A549 (cell line): Measurements from ENCODE around the gene CFB.

ENCODE experiments used
- BHLHE40 ChIP-seq: IDR thresholded peaks from 2 replicates; pipeline ENCODE4 v1.6.1; 2012; ENCODE audit warnings: low read depth, low read length, inconsistent platforms
- CEBPB ChIP-seq, 2 experiments: fragments of >200 bp in 1 of 2; sonication (Bioruptor Twin) in 1 of 2; formaldehyde crosslinking in 1 of 2; IDR thresholded peaks; 2 replicates each; pipeline ENCODE4 v1.6.1; 2012 to 2016
- JUNB ChIP-seq: fragments of >200 bp; sonication (Bioruptor Twin); formaldehyde crosslinking; IDR thresholded peaks from 2 replicates; pipeline ENCODE4 v1.6.1; 2016
- POLR2A ChIP-seq: IDR thresholded peaks from 2 replicates; pipeline ENCODE4 v1.6.1; 2012; ENCODE audit warnings: mild to moderate bottlenecking, low read length
- SMC3 ChIP-seq: fragments of >200 bp; sonication (Bioruptor Twin); formaldehyde crosslinking; IDR thresholded peaks from 3 replicates; pipeline ENCODE4 v1.6.1; 2018; ENCODE audit warnings: inconsistent platforms
- TF ChIP-seq, protein P1 (sequence below): fragments of >200 bp; sonication (Bioruptor Twin); formaldehyde crosslinking; IDR thresholded peaks from 3 replicates; pipeline ENCODE4 v1.5.1; 2016
- TF ChIP-seq, protein P2 (sequence below): IDR thresholded peaks from 2 replicates; pipeline ENCODE4 v1.6.1; 2012

DNA sequence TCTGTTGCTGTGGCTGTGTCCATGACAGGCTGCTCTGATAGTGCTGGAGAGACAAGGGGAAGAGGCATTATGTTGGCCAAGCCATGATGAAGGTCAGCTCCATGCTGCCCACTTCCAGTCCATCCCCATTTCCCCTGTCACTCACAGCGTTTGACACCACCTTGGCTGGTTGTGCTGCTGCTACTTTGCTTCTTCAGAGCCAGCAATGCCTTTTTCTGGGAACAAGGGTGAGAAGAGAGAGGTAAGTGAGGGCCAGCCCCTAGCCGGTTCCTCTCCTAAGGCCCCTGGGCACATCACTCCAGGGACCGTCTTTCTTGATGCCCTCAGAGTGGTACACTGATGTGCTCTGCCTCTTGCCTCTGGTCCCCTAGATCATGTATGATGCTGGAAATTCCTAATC, 10.9 kb downstream of the CFB start:
- TF ChIP-seq POLR2A (no peak), JUNB (no peak), CEBPB (IDR thresholded peaks at IDR 0.05) (no peak), BHLHE40 (no peak), SMC3 (no peak)
- TF ChIP-seq, protein P1, sequence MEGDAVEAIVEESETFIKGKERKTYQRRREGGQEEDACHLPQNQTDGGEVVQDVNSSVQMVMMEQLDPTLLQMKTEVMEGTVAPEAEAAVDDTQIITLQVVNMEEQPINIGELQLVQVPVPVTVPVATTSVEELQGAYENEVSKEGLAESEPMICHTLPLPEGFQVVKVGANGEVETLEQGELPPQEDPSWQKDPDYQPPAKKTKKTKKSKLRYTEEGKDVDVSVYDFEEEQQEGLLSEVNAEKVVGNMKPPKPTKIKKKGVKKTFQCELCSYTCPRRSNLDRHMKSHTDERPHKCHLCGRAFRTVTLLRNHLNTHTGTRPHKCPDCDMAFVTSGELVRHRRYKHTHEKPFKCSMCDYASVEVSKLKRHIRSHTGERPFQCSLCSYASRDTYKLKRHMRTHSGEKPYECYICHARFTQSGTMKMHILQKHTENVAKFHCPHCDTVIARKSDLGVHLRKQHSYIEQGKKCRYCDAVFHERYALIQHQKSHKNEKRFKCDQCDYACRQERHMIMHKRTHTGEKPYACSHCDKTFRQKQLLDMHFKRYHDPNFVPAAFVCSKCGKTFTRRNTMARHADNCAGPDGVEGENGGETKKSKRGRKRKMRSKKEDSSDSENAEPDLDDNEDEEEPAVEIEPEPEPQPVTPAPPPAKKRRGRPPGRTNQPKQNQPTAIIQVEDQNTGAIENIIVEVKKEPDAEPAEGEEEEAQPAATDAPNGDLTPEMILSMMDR, result no peak
- TF ChIP-seq, protein P2, sequence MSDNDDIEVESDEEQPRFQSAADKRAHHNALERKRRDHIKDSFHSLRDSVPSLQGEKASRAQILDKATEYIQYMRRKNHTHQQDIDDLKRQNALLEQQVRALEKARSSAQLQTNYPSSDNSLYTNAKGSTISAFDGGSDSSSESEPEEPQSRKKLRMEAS, result no peak
